HepG2 (cell line): ENCODE data around the gene SPRYD4. TPM values are rescaled to one million over a fixed set of nuclear protein-coding genes. Genes with fewer than 3 reads are reported as not detected.
A peak's percentile ranks its signal among the peaks of the same experiment; 100 is the strongest.

Experiments
- CEBPB ChIP-seq: IDR thresholded peaks from 2 replicates; pipeline ENCODE4 v1.6.1; 2011; ENCODE audit warnings: low read depth, low read length, improper control_type of control experiment, borderline replicate concordance
- CREBL2 ChIP-seq: sonication (generic); formaldehyde crosslinking; IDR thresholded peaks from 2 replicates; pipeline ENCODE4 v1.8.1; 2023; ENCODE audit warnings: missing genetic modification reagents, mild to moderate bottlenecking, borderline replicate concordance
- HES4 ChIP-seq: sonication (generic); formaldehyde crosslinking; IDR thresholded peaks from 2 replicates; pipeline ENCODE4 v1.9.0; 2021; ENCODE audit warnings: mild to moderate bottlenecking, missing genetic modification reagents, borderline replicate concordance
- MAF1 ChIP-seq: sonication (generic); formaldehyde crosslinking; IDR thresholded peaks from 2 replicates; pipeline ENCODE4 v1.5.0; 2020; ENCODE audit warnings: missing genetic modification reagents, borderline replicate concordance
- NCOA2 ChIP-seq: sonication (generic); formaldehyde crosslinking; IDR thresholded peaks from 2 replicates; pipeline ENCODE4 v1.8.0; 2022; ENCODE audit warnings: inconsistent platforms
- TCF12 ChIP-seq, 2 experiments: fragments of 450-650 bp in 1 of 2; sonication (generic) in 1 of 2; formaldehyde crosslinking in 1 of 2; IDR thresholded peaks; 2 replicates each; pipeline versions ENCODE4 v1.6.1 to v1.8.0; 2017 to 2022; ENCODE audit warnings: antibody characterized with exemption in 1 of 2, mild to moderate bottlenecking in 1 of 2, missing genetic modification reagents in 1 of 2, moderate library complexity in 1 of 2
- THAP11 ChIP-seq: IDR thresholded peaks from 2 replicates; pipeline ENCODE4 v1.6.1; 2016; ENCODE audit warnings: missing biosample characterization, missing genetic modification reagents
- ZNF350 ChIP-seq: sonication (generic); formaldehyde crosslinking; IDR thresholded peaks from 2 replicates; pipeline ENCODE4 v1.4.0; 2020; ENCODE audit warnings: mild to moderate bottlenecking, low read depth, missing genetic modification reagents, borderline replicate concordance
- ZNF558 ChIP-seq: sonication (generic); formaldehyde crosslinking; IDR thresholded peaks from 2 replicates; pipeline ENCODE4 v1.9.0; 2022; ENCODE audit warnings: mild to moderate bottlenecking, missing genetic modification reagents, borderline replicate concordance
- ZNF788 ChIP-seq: sonication (generic); formaldehyde crosslinking; IDR thresholded peaks from 2 replicates; pipeline ENCODE4 v1.5.0; 2020; ENCODE audit warnings: mild to moderate bottlenecking, missing genetic modification reagents, borderline replicate concordance
- ZSCAN25 ChIP-seq: sonication (generic); formaldehyde crosslinking; IDR thresholded peaks from 2 replicates; pipeline ENCODE4 v1.8.0; 2022; ENCODE audit warnings: mild to moderate bottlenecking, missing genetic modification reagents
- polyA plus RNA-seq, 8 experiments: library from polyadenylated mRNA; depleted of rRNA in 3 of 8; stranded (reverse) in 7 of 8; unstranded in 1 of 8; fragments of >200 nt; fragmentation: Illumina TruSeq in 4 of 8; extraction: Trizol in 4 of 8; gene quantifications; 2 replicates each; pipeline versions ENCODE4 v1.2.1 to v1.2.3, GENCODE V29; 2011 to 2016; ENCODE audit warnings: low read depth in 4 of 8, missing spikeins in 1 of 8, mixed read lengths in 1 of 8; ENCODE audit not compliant: insufficient read depth in 1 of 8
- total RNA-seq, 5 experiments: library from RNA; depleted of rRNA; stranded (reverse); fragments of >200 nt; fragmentation: Illumina TruSeq; extraction: Trizol; gene quantifications; 2 replicates each; pipeline ENCODE4 v1.2.3, GENCODE V29; 2016; ENCODE audit warnings: low read depth in 1 of 5
- TF ChIP-seq, protein P1 (sequence below): sonication (generic); formaldehyde crosslinking; IDR thresholded peaks from one replicate; pipeline ENCODE4 v1.5.1; 2020; ENCODE audit warnings: mild to moderate bottlenecking, missing genetic modification reagents; ENCODE audit errors: not compliant biosample characterization
- TF ChIP-seq, protein P2 (sequence below): sonication (generic); formaldehyde crosslinking; IDR thresholded peaks from 2 replicates; pipeline ENCODE4 v1.4.0; 2020; ENCODE audit warnings: missing genetic modification reagents, mild to moderate bottlenecking, borderline replicate concordance
- TF ChIP-seq, protein P3 (sequence below): fragments of 450-650 bp; IDR thresholded peaks from 2 replicates; pipeline ENCODE4 v1.6.1; 2016

SPRYD4 gene
- total and polyA plus RNA-seq, 2 of the 13 experiments (the other 11 are each of a cell fraction or from before 2014, with no cell fraction given), result 3.9 to 4.5 TPM

DNA sequence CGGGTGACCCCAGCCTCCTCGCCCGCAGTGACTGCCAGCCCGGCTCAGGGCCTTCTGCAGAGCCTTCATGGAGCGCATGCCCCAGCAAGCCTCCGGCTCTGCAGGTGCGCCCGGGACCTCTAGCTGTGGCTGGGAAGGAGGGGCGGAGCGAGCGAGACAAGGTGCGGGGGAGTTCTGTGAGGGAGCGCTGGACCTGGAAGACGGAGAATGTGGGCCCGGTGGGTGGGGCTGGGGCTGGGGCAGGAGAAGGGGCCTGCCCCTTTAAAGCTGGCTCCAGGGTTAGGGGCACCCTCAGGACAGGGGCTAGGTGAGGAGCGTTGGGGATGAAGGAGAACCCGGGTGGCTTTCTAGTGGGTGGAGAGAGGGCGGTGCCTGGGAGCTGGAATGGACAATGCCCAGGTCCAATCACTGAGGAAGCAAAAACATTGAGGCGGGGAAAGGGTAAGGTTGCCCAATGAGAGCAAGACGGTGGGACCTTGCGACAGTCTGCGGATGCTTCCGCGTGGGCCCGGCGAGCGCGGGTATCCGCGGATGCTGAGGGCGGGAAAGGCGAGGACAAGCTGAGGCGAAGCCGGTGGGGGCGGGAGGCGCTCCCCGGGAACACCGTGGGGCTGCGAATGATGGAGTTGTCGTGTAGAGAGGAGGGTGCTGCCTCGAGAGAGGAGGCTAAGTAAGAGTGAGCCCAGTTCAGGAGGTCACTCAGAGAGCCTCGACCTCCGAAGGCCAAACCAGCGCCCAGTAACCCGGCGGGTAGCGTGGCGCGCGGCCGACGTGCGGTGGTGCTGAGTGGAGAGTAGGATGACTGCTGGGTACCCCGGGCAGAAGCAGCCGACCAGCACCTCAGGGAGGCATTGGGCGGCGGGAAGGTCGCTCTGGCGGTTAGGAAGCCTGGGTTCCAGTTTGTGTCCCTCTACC, 19.9 kb downstream of the SPRYD4 start, which contains the start of gene GLS2 (continued):
- TF ChIP-seq, protein P1, sequence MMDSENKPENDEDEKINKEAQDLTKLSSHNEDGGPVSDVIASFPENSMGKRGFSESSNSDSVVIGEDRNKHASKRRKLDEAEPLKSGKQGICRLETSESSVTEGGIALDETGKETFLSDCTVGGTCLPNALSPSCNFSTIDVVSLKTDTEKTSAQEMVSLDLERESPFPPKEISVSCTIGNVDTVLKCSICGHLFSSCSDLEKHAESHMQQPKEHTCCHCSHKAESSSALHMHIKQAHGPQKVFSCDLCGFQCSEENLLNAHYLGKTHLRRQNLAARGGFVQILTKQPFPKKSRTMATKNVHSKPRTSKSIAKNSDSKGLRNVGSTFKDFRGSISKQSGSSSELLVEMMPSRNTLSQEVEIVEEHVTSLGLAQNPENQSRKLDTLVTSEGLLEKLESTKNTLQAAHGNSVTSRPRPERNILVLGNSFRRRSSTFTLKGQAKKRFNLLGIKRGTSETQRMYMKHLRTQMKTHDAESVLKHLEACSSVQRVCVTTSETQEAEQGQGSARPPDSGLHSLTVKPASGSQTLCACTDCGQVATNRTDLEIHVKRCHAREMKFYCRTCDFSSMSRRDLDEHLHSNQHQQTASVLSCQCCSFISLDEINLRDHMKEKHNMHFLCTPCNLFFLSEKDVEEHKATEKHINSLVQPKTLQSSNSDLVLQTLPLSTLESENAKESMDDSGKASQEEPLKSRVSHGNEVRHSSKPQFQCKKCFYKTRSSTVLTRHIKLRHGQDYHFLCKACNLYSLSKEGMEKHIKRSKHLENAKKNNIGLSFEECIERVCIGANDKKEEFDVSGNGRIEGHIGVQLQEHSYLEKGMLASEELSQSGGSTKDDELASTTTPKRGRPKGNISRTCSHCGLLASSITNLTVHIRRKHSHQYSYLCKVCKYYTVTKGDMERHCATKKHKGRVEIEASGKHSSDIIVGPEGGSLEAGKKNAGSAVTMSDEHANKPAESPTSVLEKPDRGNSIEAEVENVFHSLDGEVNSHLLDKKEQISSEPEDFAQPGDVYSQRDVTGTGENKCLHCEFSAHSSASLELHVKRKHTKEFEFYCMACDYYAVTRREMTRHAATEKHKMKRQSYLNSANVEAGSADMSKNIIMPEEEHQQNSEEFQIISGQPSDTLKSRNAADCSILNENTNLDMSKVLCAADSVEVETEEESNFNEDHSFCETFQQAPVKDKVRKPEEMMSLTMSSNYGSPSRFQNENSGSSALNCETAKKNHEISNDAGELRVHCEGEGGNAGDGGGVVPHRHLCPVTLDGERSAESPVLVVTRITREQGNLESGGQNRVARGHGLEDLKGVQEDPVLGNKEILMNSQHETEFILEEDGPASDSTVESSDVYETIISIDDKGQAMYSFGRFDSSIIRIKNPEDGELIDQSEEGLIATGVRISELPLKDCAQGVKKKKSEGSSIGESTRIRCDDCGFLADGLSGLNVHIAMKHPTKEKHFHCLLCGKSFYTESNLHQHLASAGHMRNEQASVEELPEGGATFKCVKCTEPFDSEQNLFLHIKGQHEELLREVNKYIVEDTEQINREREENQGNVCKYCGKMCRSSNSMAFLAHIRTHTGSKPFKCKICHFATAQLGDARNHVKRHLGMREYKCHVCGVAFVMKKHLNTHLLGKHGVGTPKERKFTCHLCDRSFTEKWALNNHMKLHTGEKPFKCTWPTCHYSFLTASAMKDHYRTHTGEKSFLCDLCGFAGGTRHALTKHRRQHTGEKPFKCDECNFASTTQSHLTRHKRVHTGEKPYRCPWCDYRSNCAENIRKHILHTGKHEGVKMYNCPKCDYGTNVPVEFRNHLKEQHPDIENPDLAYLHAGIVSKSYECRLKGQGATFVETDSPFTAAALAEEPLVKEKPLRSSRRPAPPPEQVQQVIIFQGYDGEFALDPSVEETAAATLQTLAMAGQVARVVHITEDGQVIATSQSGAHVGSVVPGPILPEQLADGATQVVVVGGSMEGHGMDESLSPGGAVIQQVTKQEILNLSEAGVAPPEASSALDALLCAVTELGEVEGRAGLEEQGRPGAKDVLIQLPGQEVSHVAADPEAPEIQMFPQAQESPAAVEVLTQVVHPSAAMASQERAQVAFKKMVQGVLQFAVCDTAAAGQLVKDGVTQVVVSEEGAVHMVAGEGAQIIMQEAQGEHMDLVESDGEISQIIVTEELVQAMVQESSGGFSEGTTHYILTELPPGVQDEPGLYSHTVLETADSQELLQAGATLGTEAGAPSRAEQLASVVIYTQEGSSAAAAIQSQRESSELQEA (CRISPR knock-in tag), result no peak
- peak; percentile 74; the same call in 1 of the 2 replicates for TF ChIP-seq ZNF558 (CRISPR knock-in tag)
- TF ChIP-seq MAF1 (CRISPR knock-in tag), result peak; percentile 76
- TF ChIP-seq HES4 (CRISPR knock-in tag), result peak; percentile 95; the same call in 1 of the 2 replicates
- TF ChIP-seq TCF12 (IDR thresholded peaks at IDR 0.05), result no peak
- TF ChIP-seq TCF12 (CRISPR knock-in tag; IDR thresholded peaks at IDR 0.05), result no peak
- 0 out of 2 replicates have a peak, but pooled peaks have one; percentile 51 for TF ChIP-seq THAP11 (CRISPR knock-in tag)
- TF ChIP-seq, protein P2, sequence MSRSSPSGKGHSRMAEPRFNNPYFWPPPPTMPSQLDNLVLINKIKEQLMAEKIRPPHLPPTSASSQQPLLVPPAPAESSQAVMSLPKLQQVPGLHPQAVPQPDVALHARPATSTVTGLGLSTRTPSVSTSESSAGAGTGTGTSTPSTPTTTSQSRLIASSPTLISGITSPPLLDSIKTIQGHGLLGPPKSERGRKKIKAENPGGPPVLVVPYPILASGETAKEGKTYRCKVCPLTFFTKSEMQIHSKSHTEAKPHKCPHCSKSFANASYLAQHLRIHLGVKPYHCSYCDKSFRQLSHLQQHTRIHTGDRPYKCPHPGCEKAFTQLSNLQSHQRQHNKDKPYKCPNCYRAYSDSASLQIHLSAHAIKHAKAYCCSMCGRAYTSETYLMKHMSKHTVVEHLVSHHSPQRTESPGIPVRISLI (CRISPR knock-in tag), result no peak
- TF ChIP-seq ZSCAN25 (CRISPR knock-in tag), result 0 out of 2 replicates have a peak, but pooled peaks have one; percentile 1
- TF ChIP-seq ZNF350 (CRISPR knock-in tag), result no peak; the same call in 1 of the 2 replicates
- TF ChIP-seq CEBPB, result peak; percentile 85
- peak; percentile 47; the same call in 1 of the 2 replicates for TF ChIP-seq NCOA2 (CRISPR knock-in tag)
- peak; percentile 96; the same call in 1 of the 2 replicates for TF ChIP-seq CREBL2
- TF ChIP-seq, protein P3, sequence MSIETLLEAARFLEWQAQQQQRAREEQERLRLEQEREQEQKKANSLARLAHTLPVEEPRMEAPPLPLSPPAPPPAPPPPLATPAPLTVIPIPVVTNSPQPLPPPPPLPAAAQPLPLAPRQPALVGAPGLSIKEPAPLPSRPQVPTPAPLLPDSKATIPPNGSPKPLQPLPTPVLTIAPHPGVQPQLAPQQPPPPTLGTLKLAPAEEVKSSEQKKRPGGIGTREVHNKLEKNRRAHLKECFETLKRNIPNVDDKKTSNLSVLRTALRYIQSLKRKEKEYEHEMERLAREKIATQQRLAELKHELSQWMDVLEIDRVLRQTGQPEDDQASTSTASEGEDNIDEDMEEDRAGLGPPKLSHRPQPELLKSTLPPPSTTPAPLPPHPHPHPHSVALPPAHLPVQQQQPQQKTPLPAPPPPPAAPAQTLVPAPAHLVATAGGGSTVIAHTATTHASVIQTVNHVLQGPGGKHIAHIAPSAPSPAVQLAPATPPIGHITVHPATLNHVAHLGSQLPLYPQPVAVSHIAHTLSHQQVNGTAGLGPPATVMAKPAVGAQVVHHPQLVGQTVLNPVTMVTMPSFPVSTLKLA, result no peak
- TF ChIP-seq ZNF788, result peak; percentile 79; the same call in 1 of the 2 replicates
